K562 (cell line): Measurements from ENCODE around the gene MANEAL. TPM values are rescaled to one million over a fixed set of nuclear protein-coding genes. Genes with fewer than 3 reads are reported as not detected.
A peak's percentile ranks its signal among the peaks of the same experiment; 100 is the strongest.

ENCODE experiments used
- CTCF ChIP-seq, 3 experiments: IDR thresholded peaks in 2 of 3; conservative IDR thresholded peaks in 1 of 3; 2 replicates each; pipeline ENCODE4 v1.5.1; 2011 to 2012; ENCODE audit warnings: low read length in 3 of 3, mild to moderate bottlenecking in 3 of 3, control low read depth in 2 of 3, improper control_type of control experiment in 1 of 3, inconsistent platforms in 1 of 3, low read depth in 1 of 3, mixed read lengths in 1 of 3, moderate library complexity in 1 of 3; ENCODE audit not compliant: insufficient read depth in 2 of 3
- E2F5 ChIP-seq: sonication (generic); formaldehyde crosslinking; IDR thresholded peaks from 2 replicates; pipeline ENCODE4 v1.8.0; 2022; ENCODE audit warnings: mild to moderate bottlenecking, missing genetic modification reagents
- HNRNPK ChIP-seq: fragments of 200-400 bp; formaldehyde crosslinking; IDR thresholded peaks from one replicate; pipeline ENCODE4 v1.6.1; 2018; ENCODE audit warnings: mild to moderate bottlenecking, low read depth, low read length; ENCODE audit not compliant: poor library complexity, severe bottlenecking
- NCOA6 ChIP-seq: fragments of 450-650 bp; IDR thresholded peaks from 2 replicates; pipeline ENCODE4 v1.6.1; 2017; ENCODE audit warnings: mild to moderate bottlenecking
- PBX2 ChIP-seq, 2 experiments: IDR thresholded peaks in 1 of 2; conservative IDR thresholded peaks in 1 of 2; 2 replicates each; pipeline ENCODE4 v1.6.1; 2016; ENCODE audit warnings: low read depth in 2 of 2, mild to moderate bottlenecking in 1 of 2, missing compliant biosample characterization in 1 of 2, missing genetic modification characterization in 1 of 2, moderate library complexity in 1 of 2
- RB1 ChIP-seq: fragments of 450-650 bp; IDR thresholded peaks from 2 replicates; pipeline ENCODE4 v1.6.1; 2017; ENCODE audit warnings: low read depth, mild to moderate bottlenecking
- RCOR1 ChIP-seq, 2 experiments: IDR thresholded peaks; 2 replicates each; pipeline ENCODE4 v1.6.1; 2012; ENCODE audit warnings: low read depth in 2 of 2, low read length in 2 of 2, borderline replicate concordance in 1 of 2, improper control_type of control experiment in 1 of 2
- ZNF175 ChIP-seq: fragments of 200-800 bp; sonication (Bioruptor generic); IDR thresholded peaks from 2 replicates; pipeline ENCODE4 v1.6.1; 2016; ENCODE audit warnings: low read depth, mild to moderate bottlenecking, missing genetic modification characterization, missing compliant biosample characterization
- ZNF263 ChIP-seq: sonication (generic); formaldehyde crosslinking; IDR thresholded peaks from 2 replicates; pipeline ENCODE4 v1.8.0; 2022; ENCODE audit warnings: mild to moderate bottlenecking, missing genetic modification reagents, borderline replicate concordance
- ZNF41 ChIP-seq: fragments of 250-450 bp; sonication (Bioruptor Pico); conservative IDR thresholded peaks from 2 replicates; pipeline ENCODE4 v1.4.0; 2020; ENCODE audit warnings: mild to moderate bottlenecking
- polyA plus RNA-seq, 8 experiments: library from polyadenylated mRNA; depleted of rRNA in 4 of 8; stranded (reverse) in 5 of 8; unstranded in 3 of 8; fragments of >200 nt; fragmentation: Nextera tagmentation in 2 of 8; fragmentation: Illumina TruSeq in 1 of 8; extraction: Ambion mirVana in 2 of 8; extraction: Trizol in 1 of 8; gene quantifications; 2 replicates each; pipeline versions ENCODE4 v1.2.1 to v1.2.3, GENCODE V29; 2011 to 2014; ENCODE audit warnings: inconsistent platforms in 1 of 8, missing spikeins in 1 of 8
- total RNA-seq, 7 experiments: library from RNA; depleted of rRNA in 6 of 7; stranded (reverse); fragments of >200 nt in 6 of 7; fragmentation: Illumina TruSeq in 2 of 7; extraction: Trizol in 2 of 7; gene quantifications; 2 replicates each; pipeline versions ENCODE4 v1.2.1 to v1.2.3, GENCODE V29; 2011 to 2021; ENCODE audit warnings: low replicate concordance in 1 of 7

MANEAL gene
- total and polyA plus RNA-seq, 9 of the 15 experiments (the other 6 are each of a cell fraction or from before 2014, with no cell fraction given): 0.37 to 3.2 (median 1.2) TPM

- TF ChIP-seq CTCF (IDR thresholded peaks at IDR 0.05 in 2 of 3, conservative IDR thresholded peaks at IDR 0.05 in 1 of 3; ENCODE audit: insufficient read depth in 2 of 3, low read depth in 1 of 3, low read length in 3 of 3) (no peak), PBX2 (CRISPR knock-in tag; IDR thresholded peaks at IDR 0.05; ENCODE audit: low read depth) (no peak), PBX2 (tag; conservative IDR thresholded peaks at IDR 0.05; ENCODE audit: low read depth) (no peak), E2F5 (CRISPR knock-in tag) (no peak), NCOA6 (peak; percentile 67; the same call in 1 of the 2 replicates), ZNF41 (no peak), RB1 (no peak), ZNF263 (CRISPR knock-in tag) (peak; percentile 69; the same call in 1 of the 2 replicates), HNRNPK (no peak), RCOR1 (IDR thresholded peaks at IDR 0.05; ENCODE audit: borderline replicate concordance in 1 of 2, low read depth in 2 of 2, low read length in 2 of 2) (peak in 1 of 2 experiments; percentile 89; a peak in 2 of 4 replicates), ZNF175 (CRISPR knock-in tag) (0 out of 2 replicates have a peak, but pooled peaks have one; percentile 39)
Measured at GRCh38 chr1:37795340-37796125, 1.9 kb downstream of the MANEAL start (continued).
